HG03439 (cell line): Measurements from ENCODE around the gene TARS2.

Experiments used
- ATAC-seq: cut with Tn5 transposase; IDR thresholded peaks from one replicate; pipeline ENCODE4 v1.9.1; 2021; ENCODE audit warnings: mild to moderate bottlenecking, moderate library complexity; ENCODE audit not compliant: unreplicated experiment

Gene TARS2

GRCh38 chr1:150536836-150537731 is 49.9 kb downstream of the TARS2 start:
- no peak for ATAC-seq

- ATAC-seq, result no peak
Measured at GRCh38 chr1:150537732-150538684, 50.8 kb downstream of the TARS2 start.

GRCh38 chr1:150543500-150544143 is 56.4 kb downstream of the TARS2 start:
- ATAC-seq, result no peak

GRCh38 chr1:150544204-150544603 is 57.0 kb downstream of the TARS2 start:
- ATAC-seq, result no peak

GRCh38 chr1:150545486-150546032 is 58.3 kb downstream of the TARS2 start:
- ATAC-seq, result no peak

- no peak for ATAC-seq
Measured at GRCh38 chr1:150546294-150546937, 59.2 kb downstream of the TARS2 start.

- ATAC-seq, result no peak
Measured at GRCh38 chr1:150548324-150548631, 61.1 kb downstream of the TARS2 start.

- ATAC-seq, result peak; percentile 41
Measured at GRCh38 chr1:150548632-150549495, 61.6 kb downstream of the TARS2 start, which contains the start of gene ADAMTSL4. ADAMTSL4 (plus strand) TSS chr1:150549408; CDS start chr1:150552289, 2,881 bp downstream.

GRCh38 chr1:150549496-150550221 is 62.4 kb downstream of the TARS2 start:
- no peak for ATAC-seq

- no peak for ATAC-seq
Measured at GRCh38 chr1:150550222-150551050, 63.2 kb downstream of the TARS2 start.

- ATAC-seq, result no peak
Measured at GRCh38 chr1:150551051-150551783, 64.0 kb downstream of the TARS2 start.

GRCh38 chr1:150551784-150552127 is 64.5 kb downstream of the TARS2 start:
- no peak for ATAC-seq

- no peak for ATAC-seq
Measured at GRCh38 chr1:150552128-150552910, 65.1 kb downstream of the TARS2 start.

- no peak for ATAC-seq
Measured at GRCh38 chr1:150552911-150553289, 65.7 kb downstream of the TARS2 start.

- ATAC-seq, result no peak
Measured at GRCh38 chr1:150553392-150554085, 66.3 kb downstream of the TARS2 start.

- ATAC-seq, result no peak
Measured at GRCh38 chr1:150554086-150554452, 66.8 kb downstream of the TARS2 start.
